ENCODE results near the gene NEURL2.

DNA sequence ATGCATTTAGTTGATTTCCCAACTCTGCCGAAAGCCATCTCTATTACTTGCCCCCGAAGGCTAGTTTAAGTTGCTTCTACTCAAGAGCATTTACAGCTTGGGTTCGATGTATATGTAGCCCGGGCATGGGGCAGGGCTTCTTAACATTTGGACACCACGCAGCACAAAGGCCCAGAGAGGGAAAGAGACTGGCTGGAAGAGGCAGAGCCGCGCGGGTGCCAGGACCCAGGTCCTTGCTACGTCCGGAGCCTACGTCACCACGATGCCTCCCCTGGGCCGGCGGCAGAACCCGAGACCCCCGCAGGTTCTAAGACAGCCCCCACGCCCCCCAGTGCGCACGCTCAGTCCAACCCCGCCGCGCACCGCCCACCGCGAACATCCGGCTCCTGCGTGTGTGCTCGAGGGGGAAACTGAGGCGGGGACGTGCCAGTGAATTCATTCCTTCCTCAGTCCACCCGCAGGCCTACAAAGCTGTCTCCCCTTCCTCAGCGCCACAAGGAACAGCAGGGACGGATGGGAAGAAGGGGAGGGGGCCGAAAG is 43.1 kb upstream of the NEURL2 start:
- TF ChIP-seq, protein P1, sequence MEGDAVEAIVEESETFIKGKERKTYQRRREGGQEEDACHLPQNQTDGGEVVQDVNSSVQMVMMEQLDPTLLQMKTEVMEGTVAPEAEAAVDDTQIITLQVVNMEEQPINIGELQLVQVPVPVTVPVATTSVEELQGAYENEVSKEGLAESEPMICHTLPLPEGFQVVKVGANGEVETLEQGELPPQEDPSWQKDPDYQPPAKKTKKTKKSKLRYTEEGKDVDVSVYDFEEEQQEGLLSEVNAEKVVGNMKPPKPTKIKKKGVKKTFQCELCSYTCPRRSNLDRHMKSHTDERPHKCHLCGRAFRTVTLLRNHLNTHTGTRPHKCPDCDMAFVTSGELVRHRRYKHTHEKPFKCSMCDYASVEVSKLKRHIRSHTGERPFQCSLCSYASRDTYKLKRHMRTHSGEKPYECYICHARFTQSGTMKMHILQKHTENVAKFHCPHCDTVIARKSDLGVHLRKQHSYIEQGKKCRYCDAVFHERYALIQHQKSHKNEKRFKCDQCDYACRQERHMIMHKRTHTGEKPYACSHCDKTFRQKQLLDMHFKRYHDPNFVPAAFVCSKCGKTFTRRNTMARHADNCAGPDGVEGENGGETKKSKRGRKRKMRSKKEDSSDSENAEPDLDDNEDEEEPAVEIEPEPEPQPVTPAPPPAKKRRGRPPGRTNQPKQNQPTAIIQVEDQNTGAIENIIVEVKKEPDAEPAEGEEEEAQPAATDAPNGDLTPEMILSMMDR (IDR thresholded peaks at IDR 0.05) = no peak
- TF ChIP-seq POLR2AphosphoS5 (IDR thresholded peaks at IDR 0.05) = no peak
- TF ChIP-seq POLR2A (IDR thresholded peaks at IDR 0.05) = no peak
